ENCODE results near the gene NEBL.

Gene NEBL

GRCh38 chr10:20890009-20890408, 7.1 kb downstream of the NEBL start:
- DNase-seq (ENCODE audit: insufficient read length, low spot score) (no peak), FAIRE-seq (no peak)
- no peak for TF ChIP-seq SPI1 (IDR thresholded peaks at IDR 0.05; ENCODE audit: low read depth, low read length)
- TF ChIP-seq POU2F2 (IDR thresholded peaks at IDR 0.05; ENCODE audit: low read depth, low read length) = no peak
- TF ChIP-seq POLR2AphosphoS5 (IDR thresholded peaks at IDR 0.05; ENCODE audit: low read depth, low read length) = no peak
- no peak for TF ChIP-seq TAF1 (IDR thresholded peaks at IDR 0.05; ENCODE audit: low read depth, low read length)
- no peak for TF ChIP-seq PAX5 (IDR thresholded peaks at IDR 0.05; ENCODE audit: insufficient read depth, low read length, severe bottlenecking)
- TF ChIP-seq POLR2A (IDR thresholded peaks at IDR 0.05; ENCODE audit: low read depth, low read length) = no peak

- no peak for FAIRE-seq
- TF ChIP-seq PAX5 (IDR thresholded peaks at IDR 0.05; ENCODE audit: insufficient read depth, low read length, severe bottlenecking) (no peak), TAF1 (IDR thresholded peaks at IDR 0.05; ENCODE audit: low read depth, low read length) (no peak), POU2F2 (IDR thresholded peaks at IDR 0.05; ENCODE audit: low read depth, low read length) (no peak), POLR2A (IDR thresholded peaks at IDR 0.05; ENCODE audit: low read depth, low read length) (no peak), POLR2AphosphoS5 (IDR thresholded peaks at IDR 0.05; ENCODE audit: low read depth, low read length) (no peak), SPI1 (IDR thresholded peaks at IDR 0.05; ENCODE audit: low read depth, low read length) (no peak)
- no peak for DNase-seq (ENCODE audit: insufficient read length, low spot score)
Measured at GRCh38 chr10:20888620-20889330, 8.3 kb downstream of the NEBL start.

GRCh38 chr10:20887706-20888555, 9.2 kb downstream of the NEBL start:
- FAIRE-seq (no peak), DNase-seq (ENCODE audit: insufficient read length, low spot score) (no peak)
- no peak for TF ChIP-seq TAF1 (IDR thresholded peaks at IDR 0.05; ENCODE audit: low read depth, low read length)
- TF ChIP-seq SPI1 (IDR thresholded peaks at IDR 0.05; ENCODE audit: low read depth, low read length) = no peak
- TF ChIP-seq POLR2AphosphoS5 (IDR thresholded peaks at IDR 0.05; ENCODE audit: low read depth, low read length) = no peak
- no peak for TF ChIP-seq POLR2A (IDR thresholded peaks at IDR 0.05; ENCODE audit: low read depth, low read length)
- no peak for TF ChIP-seq POU2F2 (IDR thresholded peaks at IDR 0.05; ENCODE audit: low read depth, low read length)
- TF ChIP-seq PAX5 (IDR thresholded peaks at IDR 0.05; ENCODE audit: insufficient read depth, low read length, severe bottlenecking) = no peak

GRCh38 chr10:20885678-20886077, 11.4 kb downstream of the NEBL start:
- DNase-seq (ENCODE audit: insufficient read length, low spot score) = no peak
- TF ChIP-seq POLR2A (IDR thresholded peaks at IDR 0.05; ENCODE audit: low read depth, low read length) (no peak), POU2F2 (IDR thresholded peaks at IDR 0.05; ENCODE audit: low read depth, low read length) (no peak), TAF1 (IDR thresholded peaks at IDR 0.05; ENCODE audit: low read depth, low read length) (no peak), PAX5 (IDR thresholded peaks at IDR 0.05; ENCODE audit: insufficient read depth, low read length, severe bottlenecking) (no peak), POLR2AphosphoS5 (IDR thresholded peaks at IDR 0.05; ENCODE audit: low read depth, low read length) (no peak), SPI1 (IDR thresholded peaks at IDR 0.05; ENCODE audit: low read depth, low read length) (no peak)
- no peak for FAIRE-seq

- FAIRE-seq = no peak
- TF ChIP-seq PAX5 (IDR thresholded peaks at IDR 0.05; ENCODE audit: insufficient read depth, low read length, severe bottlenecking) (no peak), POLR2A (IDR thresholded peaks at IDR 0.05; ENCODE audit: low read depth, low read length) (no peak), POLR2AphosphoS5 (IDR thresholded peaks at IDR 0.05; ENCODE audit: low read depth, low read length) (no peak), TAF1 (IDR thresholded peaks at IDR 0.05; ENCODE audit: low read depth, low read length) (no peak), POU2F2 (IDR thresholded peaks at IDR 0.05; ENCODE audit: low read depth, low read length) (no peak), SPI1 (IDR thresholded peaks at IDR 0.05; ENCODE audit: low read depth, low read length) (no peak)
- no peak for DNase-seq (ENCODE audit: insufficient read length, low spot score)
Measured at GRCh38 chr10:20883552-20883951, 13.6 kb downstream of the NEBL start.

DNA sequence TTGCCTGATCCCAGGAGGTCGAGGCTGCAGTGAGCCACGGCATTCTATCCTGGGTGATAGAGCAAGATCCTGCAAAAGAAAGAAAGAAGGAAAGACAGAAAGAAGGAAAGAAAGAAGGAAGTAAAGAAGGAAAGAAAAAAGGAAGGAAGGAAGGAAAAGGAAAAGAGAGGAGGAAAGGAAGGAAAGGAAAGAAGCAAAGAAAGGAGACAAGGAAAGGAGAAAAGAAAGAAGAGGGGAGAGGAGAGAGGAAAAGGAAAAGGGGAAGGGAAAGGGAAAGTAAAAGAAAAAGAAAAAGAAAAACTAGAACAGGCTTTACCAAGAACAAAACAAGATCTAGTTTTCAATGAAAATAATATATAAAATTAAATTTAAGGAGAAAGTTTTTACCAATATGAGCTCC, 15.0 kb downstream of the NEBL start:
- no peak for DNase-seq (ENCODE audit: insufficient read length, low spot score)
- TF ChIP-seq PAX5 (IDR thresholded peaks at IDR 0.05; ENCODE audit: insufficient read depth, low read length, severe bottlenecking) (no peak), POLR2AphosphoS5 (IDR thresholded peaks at IDR 0.05; ENCODE audit: low read depth, low read length) (no peak)
- no peak for FAIRE-seq

- DNase-seq (ENCODE audit: insufficient read length, low spot score) = no peak
- no peak for TF ChIP-seq TAF1 (IDR thresholded peaks at IDR 0.05; ENCODE audit: low read depth, low read length)
- TF ChIP-seq SPI1 (IDR thresholded peaks at IDR 0.05; ENCODE audit: low read depth, low read length) = no peak
- TF ChIP-seq PAX5 (IDR thresholded peaks at IDR 0.05; ENCODE audit: insufficient read depth, low read length, severe bottlenecking) = no peak
- no peak for TF ChIP-seq POLR2AphosphoS5 (IDR thresholded peaks at IDR 0.05; ENCODE audit: low read depth, low read length)
- no peak for TF ChIP-seq POU2F2 (IDR thresholded peaks at IDR 0.05; ENCODE audit: low read depth, low read length)
- no peak for TF ChIP-seq POLR2A (IDR thresholded peaks at IDR 0.05; ENCODE audit: low read depth, low read length)
- no peak for FAIRE-seq
Measured at GRCh38 chr10:20879136-20879535, 18.0 kb downstream of the NEBL start.

GRCh38 chr10:20877986-20878983, 18.8 kb downstream of the NEBL start:
- TF ChIP-seq TAF1 (IDR thresholded peaks at IDR 0.05; ENCODE audit: low read depth, low read length) (no peak), POU2F2 (IDR thresholded peaks at IDR 0.05; ENCODE audit: low read depth, low read length) (no peak), PAX5 (IDR thresholded peaks at IDR 0.05; ENCODE audit: insufficient read depth, low read length, severe bottlenecking) (no peak)
- DNase-seq (ENCODE audit: insufficient read length, low spot score) (no peak), FAIRE-seq (no peak)

DNA sequence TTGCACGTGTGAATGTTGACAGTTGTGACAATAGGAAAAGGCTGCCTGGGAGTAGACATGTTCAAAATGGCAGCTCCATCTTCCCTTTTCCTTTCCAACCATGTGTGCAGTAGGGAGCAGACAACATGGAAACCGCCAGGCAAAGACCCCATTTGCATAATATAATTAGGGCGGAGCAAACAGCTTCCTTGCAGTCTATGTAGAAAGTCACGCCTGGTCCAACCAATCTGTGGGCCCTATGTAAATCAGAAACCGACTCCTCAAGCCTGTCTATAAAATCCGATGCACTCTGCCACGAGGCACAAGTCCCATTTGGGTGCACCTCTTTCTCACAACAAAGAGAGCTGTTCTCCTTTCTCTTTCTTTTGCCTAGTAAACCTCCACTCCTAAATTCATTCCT, 19.6 kb downstream of the NEBL start:
- FAIRE-seq (no peak), DNase-seq (ENCODE audit: insufficient read length, low spot score) (no peak)
- TF ChIP-seq PAX5 (IDR thresholded peaks at IDR 0.05; ENCODE audit: insufficient read depth, low read length, severe bottlenecking) (no peak), POLR2A (IDR thresholded peaks at IDR 0.05; ENCODE audit: low read depth, low read length) (no peak), TAF1 (IDR thresholded peaks at IDR 0.05; ENCODE audit: low read depth, low read length) (no peak), POLR2AphosphoS5 (IDR thresholded peaks at IDR 0.05; ENCODE audit: low read depth, low read length) (no peak), SPI1 (IDR thresholded peaks at IDR 0.05; ENCODE audit: low read depth, low read length) (no peak), POU2F2 (IDR thresholded peaks at IDR 0.05; ENCODE audit: low read depth, low read length) (no peak)
